ENCODE results near the gene MSRB3.
"Not testable (repeated sequence)": the region's sequence is repeated elsewhere in the genome, so short reads cannot be mapped to it uniquely, and the experiment has no call there.

Gene MSRB3

GRCh38 chr12:65292241-65292640, 13.8 kb downstream of the MSRB3 start:
- no peak for DNase-seq

GRCh38 chr12:65293735-65294134, 15.3 kb downstream of the MSRB3 start:
- DNase-seq: no peak

GRCh38 chr12:65294641-65295262, 16.3 kb downstream of the MSRB3 start:
- no peak for DNase-seq

GRCh38 chr12:65296508-65297265, 18.2 kb downstream of the MSRB3 start:
- no peak for DNase-seq

DNA sequence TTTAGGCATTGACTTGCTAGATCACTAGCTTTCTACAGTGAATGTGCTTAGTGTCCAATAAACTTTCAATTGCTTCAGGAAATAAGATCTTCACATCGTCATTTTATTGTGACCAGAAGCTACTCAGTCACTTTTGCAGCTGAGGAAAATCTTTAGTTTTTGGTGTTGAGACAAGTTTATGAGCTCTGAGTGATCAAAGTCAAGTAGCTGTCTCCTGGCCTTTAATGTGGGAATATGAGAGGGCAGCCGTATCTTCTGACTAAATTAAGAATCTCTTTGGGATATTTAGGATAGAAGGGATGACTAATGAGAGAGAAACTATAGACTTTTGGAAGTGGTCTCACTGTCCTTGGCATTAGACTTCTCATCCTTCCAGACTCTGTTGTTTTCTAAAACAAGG, 21.6 kb downstream of the MSRB3 start:
- no peak for DNase-seq

- DNase-seq: no peak
Observed at GRCh38 chr12:65300679-65301349, 22.3 kb downstream of the MSRB3 start.

- no peak for DNase-seq
Observed at GRCh38 chr12:65302891-65303290, 24.4 kb downstream of the MSRB3 start.

- DNase-seq: no peak
Observed at GRCh38 chr12:65305346-65305950, 27.0 kb downstream of the MSRB3 start.

GRCh38 chr12:65306366-65307168, 28.1 kb downstream of the MSRB3 start:
- DNase-seq: no peak

GRCh38 chr12:65307169-65307501, 28.7 kb downstream of the MSRB3 start:
- DNase-seq: no peak

DNA sequence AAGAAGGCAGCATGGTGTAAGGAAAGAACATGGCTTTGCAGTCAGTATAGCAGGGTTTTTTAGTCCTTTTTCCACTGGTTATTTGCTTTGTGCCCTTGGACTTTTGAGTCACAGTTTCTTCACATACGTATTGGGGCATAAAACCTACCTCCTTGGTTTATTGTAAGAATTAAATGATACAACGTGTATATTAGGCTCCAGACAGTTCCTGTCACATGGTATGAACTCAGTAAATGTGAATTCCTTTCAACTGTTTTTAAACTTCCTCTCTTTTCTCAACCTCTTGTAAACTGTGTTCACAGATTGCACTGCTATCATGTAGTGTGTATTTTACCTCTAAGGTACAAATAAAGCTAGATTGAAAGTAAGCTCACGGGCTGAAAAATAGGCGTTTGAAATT, 29.5 kb downstream of the MSRB3 start:
- no peak for DNase-seq

DNA sequence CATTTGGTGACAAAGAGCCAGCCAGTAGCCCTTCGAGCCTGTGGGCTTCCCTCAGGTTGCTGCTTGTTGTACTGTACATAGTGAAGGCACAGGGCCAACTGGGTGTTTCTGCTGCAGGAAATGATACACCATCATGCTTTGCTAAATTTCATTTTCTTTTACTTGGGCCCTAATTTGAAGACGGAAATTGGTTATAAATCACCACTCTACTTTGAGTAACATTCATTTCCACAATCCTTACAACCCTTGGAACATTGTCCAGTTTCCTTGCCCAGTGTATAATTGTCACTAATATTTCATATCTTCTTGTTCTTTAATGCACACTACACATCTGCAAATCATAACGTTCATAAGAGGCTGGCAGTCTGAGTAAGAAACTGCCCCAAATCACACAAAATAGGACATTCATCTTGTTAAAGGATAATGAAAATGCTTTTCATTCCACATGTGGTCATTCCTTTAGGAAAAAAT, 30.2 kb downstream of the MSRB3 start:
- no peak for DNase-seq

DNA sequence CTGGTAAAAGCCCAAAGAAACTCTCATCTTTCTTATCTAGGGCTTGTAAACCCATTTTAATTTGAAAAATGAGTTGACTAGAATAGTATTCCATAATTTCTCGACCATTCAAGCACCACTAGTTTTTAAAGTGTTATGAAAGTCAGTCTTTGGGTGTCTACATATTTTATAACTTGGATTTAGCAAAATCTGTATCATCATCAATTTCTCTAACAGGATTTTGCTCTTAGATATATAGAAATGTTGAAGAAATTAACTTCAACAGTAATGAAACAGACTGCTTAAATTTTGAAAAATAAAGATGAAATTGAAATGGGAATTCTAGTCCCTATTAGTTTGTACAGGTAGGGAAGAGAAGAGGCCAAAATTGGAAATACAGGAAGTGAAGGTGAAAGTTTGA, 32.8 kb downstream of the MSRB3 start:
- no peak for DNase-seq

- DNase-seq: peak; percentile 6
Observed at GRCh38 chr12:65313719-65314317, 35.3 kb downstream of the MSRB3 start.

DNA sequence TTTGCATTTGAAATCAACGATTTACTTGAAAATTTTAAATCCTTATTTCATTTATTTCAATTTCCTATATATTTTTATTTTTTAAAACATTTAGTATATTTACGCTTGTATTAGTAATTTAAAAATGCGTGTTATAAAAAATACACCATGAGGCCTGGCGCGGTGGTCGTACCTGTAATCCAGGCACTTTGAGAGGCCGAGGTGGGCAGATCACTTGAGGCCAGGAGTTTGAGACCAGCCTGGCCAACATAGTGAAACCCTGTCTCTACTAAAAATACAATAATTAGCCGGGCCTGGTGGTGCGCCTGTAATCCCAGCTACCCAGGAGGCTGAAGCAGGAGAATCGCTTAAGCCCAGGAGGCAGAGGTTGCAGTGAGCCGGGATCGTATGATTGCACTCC, 36.8 kb downstream of the MSRB3 start:
- not testable (repeated sequence) for DNase-seq

- no peak for DNase-seq
Observed at GRCh38 chr12:65318186-65318685, 39.8 kb downstream of the MSRB3 start.

DNA sequence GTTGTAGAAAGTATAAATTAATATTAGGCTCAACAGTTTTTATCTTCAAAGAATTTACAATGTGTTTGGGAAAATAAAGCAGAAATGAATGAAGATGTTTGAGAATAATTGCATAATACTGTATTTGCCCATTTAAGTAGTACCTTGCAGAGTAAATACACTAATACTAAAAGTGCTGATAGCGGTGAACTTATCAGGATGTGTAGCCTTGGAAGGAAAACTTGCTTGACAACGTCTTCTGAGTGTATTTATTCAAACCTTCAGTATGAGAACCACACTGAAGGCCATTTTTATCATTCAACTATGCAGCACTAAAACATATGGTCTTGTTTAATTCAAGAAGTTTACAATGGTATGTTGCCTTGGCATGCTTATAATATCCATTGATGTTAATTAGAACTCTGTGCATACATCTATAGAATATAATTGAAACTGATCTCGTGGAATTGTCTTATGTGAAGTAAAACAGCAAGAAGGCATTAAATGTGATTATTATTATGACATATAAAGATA, 41.3 kb downstream of the MSRB3 start:
- no peak for DNase-seq

DNA sequence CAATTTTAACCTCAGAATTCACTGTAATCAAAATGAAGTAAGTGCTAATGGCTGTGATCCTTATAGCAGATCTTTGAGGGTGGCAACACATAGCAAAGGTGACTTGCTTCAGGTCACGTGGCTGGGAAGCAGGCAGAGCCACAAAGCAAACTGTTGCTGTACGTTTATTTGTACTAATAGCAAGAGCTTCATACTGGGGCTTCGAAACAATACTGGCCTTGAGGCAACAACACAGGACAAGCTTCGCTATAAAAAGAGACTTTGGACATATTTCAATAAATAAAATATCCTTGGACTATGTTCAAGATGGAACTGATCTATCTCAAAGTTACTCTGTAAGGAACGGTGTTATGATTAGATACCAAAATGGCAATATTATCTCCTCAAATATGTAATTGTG, 44.6 kb downstream of the MSRB3 start:
- no peak for DNase-seq

GRCh38 chr12:65324056-65324455, 45.6 kb downstream of the MSRB3 start:
- DNase-seq: no peak

GRCh38 chr12:65324551-65324950, 46.1 kb downstream of the MSRB3 start:
- DNase-seq: no peak

GRCh38 chr12:65325183-65325582, 46.7 kb downstream of the MSRB3 start:
- no peak for DNase-seq

GRCh38 chr12:65326616-65327015, 48.1 kb downstream of the MSRB3 start:
- no peak for DNase-seq
